Stomach (tissue), 9 donors: Measurements from ENCODE around the gene TFCP2L1. TPM values are rescaled to one million over a fixed set of nuclear protein-coding genes. Genes with fewer than 3 reads are reported as not detected.

Experiments
- DNase-seq, 2 donors: peaks; one replicate each; pipeline versions ENCODE4 v3.0.0 to v3.0.0-alpha.2; 2013 to 2019
- H3K27ac ChIP-seq, 5 donors: fragments of 200-600 bp in 4 of 5; sonication (generic) in 4 of 5; one replicate each; pipeline ENCODE4 v1.5.1; 2013 to 2019; ENCODE audit warnings: mild to moderate bottlenecking in 1 of 5, moderate library complexity in 1 of 5
- H3K27me3 ChIP-seq, 3 donors: fragments of 200-600 bp; sonication (generic); one replicate each; pipeline ENCODE4 v1.5.1; 2017 to 2019; ENCODE audit warnings: mixed run types in 1 of 3
- H3K36me3 ChIP-seq, 4 donors: fragments of 200-600 bp; sonication (generic); 1 replicate in 3 of 4; 2 replicates in 1 of 4; pipeline ENCODE4 v1.5.1; 2016 to 2019
- H3K4me1 ChIP-seq, 4 donors: fragments of 200-600 bp; sonication (generic); one replicate each; pipeline ENCODE4 v1.5.1; 2016 to 2019
- H3K4me3 ChIP-seq, 4 donors: fragments of 200-600 bp; sonication (generic) in 3 of 4; one replicate each; pipeline ENCODE4 v1.5.1; 2016 to 2019; ENCODE audit warnings: mild to moderate bottlenecking in 1 of 4
- H3K9me3 ChIP-seq, 4 donors: fragments of 200-600 bp; sonication (generic); one replicate each; pipeline ENCODE4 v1.5.1; 2016 to 2019
- CTCF ChIP-seq, 7 experiments: fragments of 450-650 bp in 4 of 7; fragments of 200-600 bp in 3 of 7; sonication (generic) in 3 of 7; IDR thresholded peaks; one replicate each; pipeline ENCODE4 v1.5.1; 2016 to 2019; ENCODE audit warnings: antibody characterized with exemption in 7 of 7, control low read depth in 2 of 7, mild to moderate bottlenecking in 1 of 7
- EP300 ChIP-seq: sonication (generic); formaldehyde crosslinking; IDR thresholded peaks from one replicate; pipeline ENCODE4 v1.6.1; 2017; ENCODE audit warnings: antibody characterized with exemption
- POLR2A ChIP-seq, 4 donors: fragments of 450-650 bp; IDR thresholded peaks; one replicate each; pipeline ENCODE4 v1.6.1; 2016; ENCODE audit warnings: antibody characterized with exemption in 4 of 4, control low read depth in 2 of 4, mild to moderate bottlenecking in 1 of 4, moderate library complexity in 1 of 4
- POLR2AphosphoS5 ChIP-seq, 3 donors: sonication (generic); formaldehyde crosslinking; IDR thresholded peaks; one replicate each; pipeline ENCODE4 v1.6.1; 2016; ENCODE audit warnings: antibody characterized with exemption in 3 of 3
- WGBS, 5 donors: extraction: QIAGEN DNeasy Blood & Tissue Kit in 3 of 5; methylation state at CpG; one replicate each; pipeline versions ENCODE4 v1.1.5 to v1.1.7; 2013 to 2018; 5-methylcytosine and 5-hydroxymethylcytosine counted together
- intact Hi-C: fragments of 100-400 bp; cut with DNase I; formaldehyde crosslinking; loops from one replicate; pipeline ENCODE4 v1.15.1; 2023; ENCODE audit warnings: low total_unique reads
- polyA plus RNA-seq, 3 donors: library from polyadenylated mRNA; stranded (reverse); fragments of 200-250 nt; gene quantifications; one replicate each; pipeline ENCODE4 v1.2.3, GENCODE V29; 2013
- total RNA-seq, 5 donors: library from RNA; depleted of rRNA; stranded (reverse); fragments of >200 nt; gene quantifications; one replicate each; pipeline versions ENCODE4 v1.1.0 to v1.2.3, GENCODE V29; 2014 to 2016
- donor health status: healthy with polysubstance abuse.
- donor health status: Bipolar disorder and iron deficiency.
- donor health status: healthy.

Gene TFCP2L1
- total and polyA plus RNA-seq, 8 donors = 6.8 to 154 (median 36.9) TPM

DNA sequence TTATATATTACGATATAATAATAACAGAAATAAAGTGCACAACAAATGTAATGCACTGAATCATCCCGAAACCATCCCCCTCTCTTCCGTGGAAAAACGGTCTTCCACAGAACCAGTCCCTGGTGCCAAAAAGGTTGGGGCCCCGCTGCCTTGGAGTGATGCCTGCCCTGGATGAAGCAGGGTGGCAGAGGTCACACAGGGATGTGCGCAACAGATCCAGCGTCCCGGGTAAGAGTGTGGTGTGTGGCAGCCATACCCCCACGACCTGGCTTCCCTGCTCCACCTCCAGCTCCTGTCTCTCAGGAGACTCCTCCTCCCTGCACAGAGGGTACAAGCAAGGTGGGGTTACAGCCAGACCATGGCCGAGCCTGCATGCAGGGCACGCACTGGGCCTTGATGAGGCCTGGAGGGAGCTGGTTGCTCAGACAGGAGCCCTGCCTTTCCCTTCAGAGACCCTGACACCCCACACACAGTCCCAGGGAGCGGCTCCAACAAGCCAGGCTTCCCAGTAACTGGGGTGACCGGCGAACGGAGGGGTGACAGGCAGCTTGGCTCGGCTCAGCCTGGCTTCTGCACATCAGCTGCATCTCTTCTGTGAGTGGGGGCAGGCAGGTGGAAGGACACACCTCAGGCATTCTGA lies 41.1 kb downstream of the TFCP2L1 start:
- Histone ChIP-seq H3K4me3 (no peak overlapping the region), H3K36me3 (peaks cover 24 to 87% (median 79%) of the 10 kb centered on the region in 4 donors), H3K27me3 (no peaks in the 10 kb centered on the region), H3K27ac (no peak overlapping the region), H3K9me3 (no peaks in the 10 kb centered on the region), H3K4me1 (no peaks in the 10 kb centered on the region)
- 79 to 91% (median 86%) methylated on average over 14 to 16 of the region's 16 CpGs for WGBS, 5 donors
- intact Hi-C loops = no loop called here
- TF ChIP-seq POLR2AphosphoS5 (IDR thresholded peaks at IDR 0.05) = no peak
- TF ChIP-seq POLR2A (IDR thresholded peaks at IDR 0.05) = no peak
- TF ChIP-seq EP300 = no peak
- no peak for TF ChIP-seq CTCF (IDR thresholded peaks at IDR 0.05)
- DNase-seq = no peak

- Histone ChIP-seq H3K9me3 (no peaks in the 10 kb centered on the region), H3K27ac (no peak overlapping the region), H3K36me3 (peaks cover 26 to 87% (median 80%) of the 10 kb centered on the region in 4 donors), H3K4me3 (no peak overlapping the region), H3K4me1 (no peaks in the 10 kb centered on the region), H3K27me3 (no peaks in the 10 kb centered on the region)
- WGBS, 5 donors = 86 to 93% (median 91%) methylated on average over 9 of the region's 9 CpGs
- intact Hi-C loops = no loop called here
- no peak for TF ChIP-seq EP300
- no peak for TF ChIP-seq POLR2AphosphoS5 (IDR thresholded peaks at IDR 0.05)
- TF ChIP-seq POLR2A (IDR thresholded peaks at IDR 0.05) = no peak
- no peak for TF ChIP-seq CTCF (IDR thresholded peaks at IDR 0.05)
- no peak for DNase-seq
These were observed 42.0 kb downstream of the TFCP2L1 start for GRCh38 chr2:121242976-121243375.

DNA sequence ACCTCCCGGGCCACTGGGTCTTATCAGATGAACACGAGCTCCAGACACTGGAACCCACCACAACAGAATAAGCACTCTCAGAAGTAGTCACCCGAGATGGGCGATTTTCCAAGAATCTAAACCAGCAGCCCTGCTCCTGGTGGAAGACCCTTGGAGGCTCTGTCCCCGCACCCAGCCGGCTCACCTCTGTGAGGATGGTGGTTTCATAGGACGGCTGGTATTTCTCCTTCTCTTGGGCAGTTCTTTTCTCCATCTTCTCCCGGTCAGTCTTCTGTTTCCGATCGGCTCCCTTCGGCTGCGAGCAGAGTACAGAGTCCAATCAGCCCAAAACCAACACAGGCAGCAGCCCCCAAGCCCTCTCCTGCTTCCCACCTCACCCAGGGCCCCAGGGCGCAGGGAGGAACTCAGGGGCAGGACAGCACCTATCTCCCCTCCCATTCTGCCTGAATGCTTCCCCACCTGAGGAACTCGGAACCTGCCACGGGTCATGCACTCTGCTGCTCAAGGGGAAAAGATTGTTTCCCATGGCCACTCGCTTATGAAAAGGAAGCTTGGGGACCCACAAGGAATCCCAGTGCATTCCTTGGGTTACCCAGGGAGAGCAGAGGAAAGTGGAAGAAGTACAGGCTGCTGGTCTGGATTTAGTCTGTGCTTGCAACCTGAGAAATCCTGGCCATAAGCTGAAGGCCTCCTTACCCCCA lies 42.7 kb downstream of the TFCP2L1 start:
- Histone ChIP-seq H3K27me3 (no peaks in the 10 kb centered on the region), H3K4me1 (no peaks in the 10 kb centered on the region), H3K27ac (no peak overlapping the region), H3K9me3 (no peaks in the 10 kb centered on the region), H3K36me3 (peaks cover 26 to 90% (median 85%) of the 10 kb centered on the region in 4 donors), H3K4me3 (no peak overlapping the region)
- DNase-seq = no peak
- WGBS, 5 donors = 80 to 91% (median 85%) methylated on average over 16 of the region's 16 CpGs
- intact Hi-C loops = no loop called here
- TF ChIP-seq EP300 (no peak), POLR2A (IDR thresholded peaks at IDR 0.05) (no peak), CTCF (IDR thresholded peaks at IDR 0.05) (no peak), POLR2AphosphoS5 (IDR thresholded peaks at IDR 0.05) (no peak)

DNA sequence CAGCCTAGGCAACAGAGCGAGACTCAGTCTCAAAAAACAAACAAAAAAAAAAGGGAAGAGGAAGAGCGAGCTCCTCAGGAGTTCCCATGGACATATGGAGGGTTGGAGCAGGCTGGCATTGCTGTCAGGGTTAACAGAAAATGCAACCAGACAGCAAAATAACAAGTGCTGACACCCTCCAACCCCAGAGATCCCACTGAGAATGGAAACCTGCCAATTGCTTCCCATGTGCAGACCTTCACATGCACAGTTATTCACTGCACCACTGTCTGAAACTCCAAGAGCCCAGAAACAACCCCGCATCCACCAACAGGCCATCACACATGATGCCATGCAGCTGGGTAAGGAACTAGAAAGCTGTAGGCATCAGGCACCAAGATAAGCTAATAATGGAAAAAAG lies 43.5 kb downstream of the TFCP2L1 start:
- Histone ChIP-seq H3K36me3 (peaks cover 24 to 91% (median 86%) of the 10 kb centered on the region in 4 donors), H3K4me3 (no peak overlapping the region), H3K27ac (no peak overlapping the region), H3K9me3 (no peaks in the 10 kb centered on the region), H3K27me3 (no peaks in the 10 kb centered on the region), H3K4me1 (no peaks in the 10 kb centered on the region)
- no peak for TF ChIP-seq POLR2A (IDR thresholded peaks at IDR 0.05)
- TF ChIP-seq POLR2AphosphoS5 (IDR thresholded peaks at IDR 0.05) = no peak
- no peak for TF ChIP-seq CTCF (IDR thresholded peaks at IDR 0.05)
- no peak for TF ChIP-seq EP300
- DNase-seq = no peak
- intact Hi-C loops = no loop called here
- 62 to 98% (median 94%) methylated on average over 3 of the region's 3 CpGs for WGBS, 5 donors
